H1 (cell line): ENCODE results near the gene CLVS2.

Experiments
- ASH2L ChIP-seq: fragments of 200-600, 300-600 bp; sonication (generic); IDR thresholded peaks from one replicate; pipeline ENCODE4 v1.7.1; 2017; ENCODE audit warnings: low read length
- CHD2 ChIP-seq: IDR thresholded peaks from 2 replicates; pipeline ENCODE4 v1.6.1; 2012; ENCODE audit warnings: low read length, improper control_type of control experiment
- CREB1 ChIP-seq: IDR thresholded peaks from 2 replicates; pipeline ENCODE4 v1.6.1; 2012; ENCODE audit warnings: inconsistent platforms
- HDAC2 ChIP-seq, 2 experiments: fragments of 300-600 bp in 1 of 2; sonication (generic) in 1 of 2; IDR thresholded peaks; 2 replicates each; pipeline ENCODE4 v1.6.1; 2011 to 2012; ENCODE audit warnings: low read depth in 2 of 2, low read length in 2 of 2, mild to moderate bottlenecking in 2 of 2, moderate library complexity in 2 of 2, borderline replicate concordance in 1 of 2, inconsistent platforms in 1 of 2
- POLR2A ChIP-seq, 2 experiments: IDR thresholded peaks; 1 replicate in 1 of 2; 2 replicates in 1 of 2; pipeline ENCODE4 v1.6.1; 2011; ENCODE audit warnings: low read depth in 2 of 2, low read length in 2 of 2, mild to moderate bottlenecking in 2 of 2; ENCODE audit errors: control extremely low read depth in 1 of 2
- RFX5 ChIP-seq: IDR thresholded peaks from 2 replicates; pipeline ENCODE4 v1.6.1; 2011; ENCODE audit warnings: low read depth, low read length, improper control_type of control experiment, borderline replicate concordance
- SAP30 ChIP-seq: fragments of 300-600 bp; sonication (generic); IDR thresholded peaks from 2 replicates; pipeline ENCODE4 v1.7.1; 2012; ENCODE audit warnings: low read length, moderate library complexity, mild to moderate bottlenecking, inconsistent platforms; ENCODE audit not compliant: insufficient read depth, insufficient replicate concordance
- SIN3A ChIP-seq, 2 experiments: IDR thresholded peaks in 1 of 2; conservative IDR thresholded peaks in 1 of 2; 2 replicates each; pipeline ENCODE4 v1.6.1; 2011 to 2012; ENCODE audit warnings: low read length in 2 of 2, improper control_type of control experiment in 1 of 2, low read depth in 1 of 2, mild to moderate bottlenecking in 1 of 2
- TAF1 ChIP-seq: IDR thresholded peaks from 2 replicates; pipeline ENCODE4 v1.6.1; 2011; ENCODE audit warnings: mild to moderate bottlenecking, low read depth, low read length
- YY1 ChIP-seq: IDR thresholded peaks from 2 replicates; pipeline ENCODE4 v1.6.1; 2011; ENCODE audit warnings: low read depth, mild to moderate bottlenecking, low read length
- TF ChIP-seq, protein P1 (sequence below): IDR thresholded peaks from 2 replicates; pipeline ENCODE4 v1.6.1; 2011; ENCODE audit warnings: low read depth, mild to moderate bottlenecking, low read length; ENCODE audit not compliant: insufficient read depth
- TF ChIP-seq, protein P2 (sequence below), 3 experiments: IDR thresholded peaks; 1 replicate in 2 of 3; 2 replicates in 1 of 3; pipeline versions ENCODE4 v1.5.1 to v1.6.1; 2011; ENCODE audit warnings: low read length in 3 of 3, mild to moderate bottlenecking in 3 of 3, inconsistent platforms in 2 of 3, low read depth in 1 of 3, moderate library complexity in 1 of 3; ENCODE audit not compliant: insufficient read depth in 1 of 3; ENCODE audit errors: control extremely low read depth in 1 of 3

DNA sequence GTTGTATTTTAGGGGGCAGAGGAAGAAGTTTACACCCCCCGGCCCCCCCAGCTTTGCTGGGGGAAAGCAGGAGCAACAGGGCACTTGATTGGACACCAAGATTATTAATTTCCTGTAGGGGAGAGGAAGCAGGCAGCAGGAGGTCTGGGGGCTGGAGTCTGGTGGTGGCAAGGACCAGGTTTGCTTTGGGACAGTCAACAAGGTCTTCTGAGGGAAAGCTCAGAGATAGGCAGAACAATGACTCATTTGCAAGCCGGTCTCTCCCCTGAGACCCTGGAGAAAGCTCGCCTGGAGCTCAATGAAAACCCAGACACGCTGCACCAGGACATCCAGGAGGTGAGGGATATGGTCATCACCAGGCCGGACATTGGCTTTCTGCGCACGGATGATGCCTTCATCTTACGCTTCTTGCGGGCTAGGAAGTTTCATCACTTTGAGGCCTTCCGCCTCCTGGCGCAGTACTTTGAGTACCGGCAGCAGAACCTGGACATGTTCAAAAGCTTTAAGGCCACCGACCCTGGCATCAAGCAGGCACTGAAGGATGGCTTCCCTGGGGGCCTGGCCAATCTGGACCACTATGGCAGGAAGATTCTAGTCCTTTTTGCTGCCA, 1.6 kb downstream of the CLVS2 start:
- TF ChIP-seq POLR2A (IDR thresholded peaks at IDR 0.05; ENCODE audit: control extremely low read depth in 1 of 2, low read depth in 2 of 2, low read length in 2 of 2) (no peak), ASH2L (no peak), YY1 (no peak), SIN3A (conservative IDR thresholded peaks at IDR 0.05 in 1 of 2, IDR thresholded peaks at IDR 0.05 in 1 of 2; ENCODE audit: low read depth in 1 of 2, low read length in 2 of 2) (no peak), TAF1 (no peak), SAP30 (no peak), CHD2 (no peak), CREB1 (no peak), RFX5 (no peak), HDAC2 (IDR thresholded peaks at IDR 0.05; ENCODE audit: borderline replicate concordance in 1 of 2, low read depth in 2 of 2, low read length in 2 of 2) (no peak)
- TF ChIP-seq, protein P1, sequence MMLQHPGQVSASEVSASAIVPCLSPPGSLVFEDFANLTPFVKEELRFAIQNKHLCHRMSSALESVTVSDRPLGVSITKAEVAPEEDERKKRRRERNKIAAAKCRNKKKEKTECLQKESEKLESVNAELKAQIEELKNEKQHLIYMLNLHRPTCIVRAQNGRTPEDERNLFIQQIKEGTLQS: no peak
- TF ChIP-seq, protein P2, sequence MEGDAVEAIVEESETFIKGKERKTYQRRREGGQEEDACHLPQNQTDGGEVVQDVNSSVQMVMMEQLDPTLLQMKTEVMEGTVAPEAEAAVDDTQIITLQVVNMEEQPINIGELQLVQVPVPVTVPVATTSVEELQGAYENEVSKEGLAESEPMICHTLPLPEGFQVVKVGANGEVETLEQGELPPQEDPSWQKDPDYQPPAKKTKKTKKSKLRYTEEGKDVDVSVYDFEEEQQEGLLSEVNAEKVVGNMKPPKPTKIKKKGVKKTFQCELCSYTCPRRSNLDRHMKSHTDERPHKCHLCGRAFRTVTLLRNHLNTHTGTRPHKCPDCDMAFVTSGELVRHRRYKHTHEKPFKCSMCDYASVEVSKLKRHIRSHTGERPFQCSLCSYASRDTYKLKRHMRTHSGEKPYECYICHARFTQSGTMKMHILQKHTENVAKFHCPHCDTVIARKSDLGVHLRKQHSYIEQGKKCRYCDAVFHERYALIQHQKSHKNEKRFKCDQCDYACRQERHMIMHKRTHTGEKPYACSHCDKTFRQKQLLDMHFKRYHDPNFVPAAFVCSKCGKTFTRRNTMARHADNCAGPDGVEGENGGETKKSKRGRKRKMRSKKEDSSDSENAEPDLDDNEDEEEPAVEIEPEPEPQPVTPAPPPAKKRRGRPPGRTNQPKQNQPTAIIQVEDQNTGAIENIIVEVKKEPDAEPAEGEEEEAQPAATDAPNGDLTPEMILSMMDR (IDR thresholded peaks at IDR 0.05; ENCODE audit: control extremely low read depth in 1 of 3, insufficient read depth in 1 of 3, low read depth in 1 of 3, low read length in 3 of 3): no peak
